ES-I3 (cell line): Measurements from ENCODE around the gene OR11A1.
"Not testable (repeated sequence)": the region's sequence is repeated elsewhere in the genome, so short reads cannot be mapped to it uniquely, and the experiment has no call there.

Source experiments
- H3K36me3 ChIP-seq: 2 replicates; pipeline ENCODE4 v1.6.1; 2013; ENCODE audit warnings: mild to moderate bottlenecking, low read length, control low read depth, moderate library complexity; ENCODE audit not compliant: insufficient read depth
- H3K4me1 ChIP-seq: 2 replicates; pipeline ENCODE4 v1.6.1; 2013; ENCODE audit warnings: mild to moderate bottlenecking, control low read depth, low read length; ENCODE audit not compliant: insufficient read depth
- H3K9ac ChIP-seq: 2 replicates; pipeline ENCODE4 v1.6.1; 2013; ENCODE audit warnings: low read depth, mild to moderate bottlenecking, low read length, moderate library complexity
- H3K9me3 ChIP-seq: 2 replicates; pipeline ENCODE4 v1.6.1; 2013; ENCODE audit warnings: mild to moderate bottlenecking, low read length, moderate library complexity; ENCODE audit not compliant: control insufficient read depth, insufficient read depth

The OR11A1 gene

GRCh38 chr6:29461021-29461814 is 4.3 kb upstream of the OR11A1 start:
- H3K9ac ChIP-seq: no peak overlapping the region
- no peaks in the 10 kb centered on the region for H3K9me3 ChIP-seq
- H3K36me3 ChIP-seq: no peaks in the 10 kb centered on the region

GRCh38 chr6:29451471-29452193 is 5.2 kb downstream of the OR11A1 start:
- Histone ChIP-seq H3K36me3 (no peaks in the 10 kb centered on the region), H3K4me1 (peaks cover 6% of the 10 kb centered on the region; the same call in 1 of the 2 replicates), H3K9me3 (no peaks in the 10 kb centered on the region; the same call in 1 of the 2 replicates), H3K9ac (no peak overlapping the region)

More at GRCh38 chr6:29461021-29461814, 4.3 kb upstream of the OR11A1 start:
- no peaks in the 10 kb centered on the region for H3K4me1 ChIP-seq

GRCh38 chr6:29447670-29448069 is 9.2 kb downstream of the OR11A1 start:
- Histone ChIP-seq H3K9ac (no peak overlapping the region; the same call in 1 of the 2 replicates), H3K9me3 (no peaks in the 10 kb centered on the region; the same call in 1 of the 2 replicates), H3K4me1 (peaks cover 6% of the 10 kb centered on the region; the same call in 1 of the 2 replicates), H3K36me3 (no peaks in the 10 kb centered on the region)

- not testable (repeated sequence) for H3K4me1 ChIP-seq, H3K36me3 ChIP-seq, H3K9me3 ChIP-seq, H3K9ac ChIP-seq
Observed at GRCh38 chr6:29444031-29444430, 12.8 kb downstream of the OR11A1 start.

GRCh38 chr6:29442719-29443118 is 14.2 kb downstream of the OR11A1 start:
- no peaks in the 10 kb centered on the region for H3K36me3 ChIP-seq
- peaks cover 6% of the 10 kb centered on the region; the same call in 1 of the 2 replicates for H3K4me1 ChIP-seq
- no peak overlapping the region for H3K9ac ChIP-seq

GRCh38 chr6:29439006-29439405 is 17.9 kb downstream of the OR11A1 start, which contains the start of gene OR10C1:
TSS of gene OR10C1 (plus strand) at chr6:29439306. CDS start at chr6:29440016, 710 bp downstream.
- H3K9ac ChIP-seq: no peak within 1 kb of the TSS
- H3K4me1 ChIP-seq: no peaks in the 10 kb centered on the region
- no peaks in the 10 kb centered on the region for H3K9me3 ChIP-seq
- H3K36me3 ChIP-seq: no peaks in the 10 kb centered on the region

More at GRCh38 chr6:29442719-29443118, 14.2 kb downstream of the OR11A1 start:
- no peaks in the 10 kb centered on the region for H3K9me3 ChIP-seq

GRCh38 chr6:29436730-29437129 is 20.1 kb downstream of the OR11A1 start:
- not testable (repeated sequence) for H3K36me3 ChIP-seq, H3K4me1 ChIP-seq

GRCh38 chr6:29426654-29427053 is 30.2 kb downstream of the OR11A1 start:
- H3K9ac ChIP-seq: no peak overlapping the region
- H3K36me3 ChIP-seq: no peaks in the 10 kb centered on the region
- H3K9me3 ChIP-seq: no peaks in the 10 kb centered on the region
- no peaks in the 10 kb centered on the region; the same call in 1 of the 2 replicates for H3K4me1 ChIP-seq

More at GRCh38 chr6:29436730-29437129, 20.1 kb downstream of the OR11A1 start:
- not testable (repeated sequence) for H3K9ac ChIP-seq, H3K9me3 ChIP-seq

- Histone ChIP-seq H3K36me3 (no peaks in the 10 kb centered on the region), H3K9me3 (no peaks in the 10 kb centered on the region), H3K4me1 (no peaks in the 10 kb centered on the region; the same call in 1 of the 2 replicates), H3K9ac (no peak overlapping the region)
Observed at GRCh38 chr6:29425075-29425474, 31.8 kb downstream of the OR11A1 start.

- Histone ChIP-seq H3K9me3 (no peaks in the 10 kb centered on the region), H3K9ac (no peak overlapping the region), H3K36me3 (no peaks in the 10 kb centered on the region), H3K4me1 (no peaks in the 10 kb centered on the region; the same call in 1 of the 2 replicates)
Observed at GRCh38 chr6:29424575-29424974, 32.3 kb downstream of the OR11A1 start.

GRCh38 chr6:29424168-29424567 is 32.7 kb downstream of the OR11A1 start:
- H3K36me3 ChIP-seq: no peaks in the 10 kb centered on the region
- no peaks in the 10 kb centered on the region; the same call in 1 of the 2 replicates for H3K4me1 ChIP-seq
- no peak overlapping the region for H3K9ac ChIP-seq
- no peaks in the 10 kb centered on the region for H3K9me3 ChIP-seq

- Histone ChIP-seq H3K9me3 (no peaks in the 10 kb centered on the region), H3K9ac (no peak overlapping the region), H3K4me1 (no peaks in the 10 kb centered on the region; the same call in 1 of the 2 replicates), H3K36me3 (no peaks in the 10 kb centered on the region)
Observed at GRCh38 chr6:29419516-29419915, 37.4 kb downstream of the OR11A1 start.

- Histone ChIP-seq H3K9ac (no peak within 1 kb of the TSS), H3K9me3 (peaks cover 2% of the 10 kb centered on the region; the same call in 1 of the 2 replicates), H3K36me3 (no peaks in the 10 kb centered on the region), H3K4me1 (no peaks in the 10 kb centered on the region)
Observed at GRCh38 chr6:29414588-29414987, 42.3 kb downstream of the OR11A1 start, which contains the start of gene OR12D1. TSS of gene OR12D1 (plus strand) at chr6:29414928.

- Histone ChIP-seq H3K9me3 (no peaks in the 10 kb centered on the region), H3K4me1 (no peaks in the 10 kb centered on the region), H3K9ac (no peak overlapping the region), H3K36me3 (no peaks in the 10 kb centered on the region)
Observed at GRCh38 chr6:29403801-29404200, 53.1 kb downstream of the OR11A1 start.
